ENCODE results near the gene LAMC1.
"Not testable (repeated sequence)": the region's sequence is repeated elsewhere in the genome, so short reads cannot be mapped to it uniquely, and the experiment has no call there.

The LAMC1 gene

DNA sequence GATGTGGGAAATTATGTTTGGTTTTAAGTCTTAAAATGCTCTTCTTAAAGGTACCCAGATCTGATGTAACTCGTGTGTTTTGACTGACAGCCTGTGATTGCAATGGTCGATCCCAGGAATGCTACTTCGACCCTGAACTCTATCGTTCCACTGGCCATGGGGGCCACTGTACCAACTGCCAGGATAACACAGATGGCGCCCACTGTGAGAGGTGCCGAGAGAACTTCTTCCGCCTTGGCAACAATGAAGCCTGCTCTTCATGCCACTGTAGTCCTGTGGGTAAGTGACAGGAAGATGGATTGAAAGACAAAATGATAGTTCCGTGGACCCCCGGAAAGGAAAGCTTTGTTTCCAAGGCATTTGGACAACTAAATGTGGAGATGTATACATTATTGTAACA lies 91.2 kb downstream of the LAMC1 start:
- DNase-seq, result no peak

DNA sequence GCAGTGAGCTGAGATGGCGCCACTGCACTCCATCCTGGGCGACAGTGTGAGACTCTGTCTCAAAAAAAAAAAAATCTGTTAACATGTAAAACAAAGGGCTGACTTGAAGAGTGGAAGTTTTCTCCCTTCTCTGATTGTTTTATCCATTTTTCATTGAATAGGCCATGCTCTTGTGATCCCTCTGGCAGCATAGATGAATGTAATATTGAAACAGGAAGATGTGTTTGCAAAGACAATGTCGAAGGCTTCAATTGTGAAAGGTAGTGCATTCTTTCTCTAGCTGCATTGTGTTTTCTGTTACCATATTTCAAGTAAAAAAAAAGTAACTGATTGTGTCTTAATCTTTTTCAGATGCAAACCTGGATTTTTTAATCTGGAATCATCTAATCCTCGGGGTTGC lies 93.2 kb downstream of the LAMC1 start:
- DNase-seq, result no peak

DNA sequence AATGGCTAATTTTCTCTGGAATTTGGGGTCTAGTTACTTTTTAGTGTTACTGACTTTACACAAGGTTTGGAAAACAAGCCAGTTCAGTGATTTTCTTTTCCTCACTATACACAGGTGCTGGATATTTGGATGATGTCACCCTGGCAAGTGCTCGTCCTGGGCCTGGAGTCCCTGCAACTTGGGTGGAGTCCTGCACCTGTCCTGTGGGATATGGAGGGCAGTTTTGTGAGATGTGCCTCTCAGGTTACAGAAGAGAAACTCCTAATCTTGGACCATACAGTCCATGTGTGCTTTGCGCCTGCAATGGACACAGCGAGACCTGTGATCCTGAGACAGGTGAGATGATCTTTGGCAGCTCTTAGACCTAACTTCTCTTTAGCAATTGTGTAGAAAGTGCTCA lies 98.4 kb downstream of the LAMC1 start:
- DNase-seq, result no peak

DNA sequence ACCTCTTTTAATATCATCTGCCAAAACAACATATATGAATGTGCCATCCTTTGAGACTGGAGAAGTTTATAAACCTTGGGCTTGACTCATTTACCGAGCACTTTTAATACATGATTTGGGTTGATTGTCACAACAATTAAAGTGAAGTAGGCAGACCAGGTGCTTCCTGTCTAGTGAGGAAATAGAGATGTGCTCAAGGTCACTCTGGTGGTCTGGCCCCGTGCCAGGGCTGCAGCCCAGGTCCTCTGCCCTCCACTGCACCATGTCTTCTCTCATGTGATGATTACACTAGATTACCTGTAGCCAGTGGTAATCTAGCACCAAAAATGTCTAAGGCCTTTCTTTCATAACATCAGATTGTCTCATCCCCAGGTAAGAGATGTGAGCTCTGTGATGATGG lies 101.0 kb downstream of the LAMC1 start:
- no peak for DNase-seq

DNA sequence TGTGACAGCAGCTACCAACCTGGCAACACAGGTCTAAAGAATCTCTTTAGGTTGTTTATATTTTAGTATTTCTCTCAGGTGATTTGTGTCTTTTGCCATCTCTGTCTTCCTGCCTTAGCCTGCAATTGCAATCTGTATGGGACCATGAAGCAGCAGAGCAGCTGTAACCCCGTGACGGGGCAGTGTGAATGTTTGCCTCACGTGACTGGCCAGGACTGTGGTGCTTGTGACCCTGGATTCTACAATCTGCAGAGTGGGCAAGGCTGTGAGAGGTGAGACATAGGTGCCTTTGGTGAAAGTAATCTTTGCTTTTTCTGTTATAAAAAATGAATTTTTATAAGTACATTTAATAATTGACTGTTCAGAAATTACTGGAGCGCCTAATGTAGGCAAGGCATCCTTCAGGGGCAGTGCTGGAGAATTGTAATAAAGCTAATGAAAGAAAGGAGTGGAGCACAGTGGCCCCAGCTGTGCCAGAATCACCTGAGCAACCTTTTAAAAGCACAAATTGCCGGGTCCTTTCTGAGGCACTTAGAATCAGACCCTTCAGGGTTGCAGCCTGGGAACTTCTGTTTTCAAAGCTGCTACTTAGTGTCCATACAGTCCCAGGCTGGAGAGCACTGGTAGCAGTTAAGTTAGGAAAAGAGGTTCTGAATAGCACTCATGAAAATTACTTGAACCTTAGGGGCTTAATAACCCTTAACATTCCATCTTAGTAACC lies 102.2 kb downstream of the LAMC1 start:
- DNase-seq, result no peak

DNA sequence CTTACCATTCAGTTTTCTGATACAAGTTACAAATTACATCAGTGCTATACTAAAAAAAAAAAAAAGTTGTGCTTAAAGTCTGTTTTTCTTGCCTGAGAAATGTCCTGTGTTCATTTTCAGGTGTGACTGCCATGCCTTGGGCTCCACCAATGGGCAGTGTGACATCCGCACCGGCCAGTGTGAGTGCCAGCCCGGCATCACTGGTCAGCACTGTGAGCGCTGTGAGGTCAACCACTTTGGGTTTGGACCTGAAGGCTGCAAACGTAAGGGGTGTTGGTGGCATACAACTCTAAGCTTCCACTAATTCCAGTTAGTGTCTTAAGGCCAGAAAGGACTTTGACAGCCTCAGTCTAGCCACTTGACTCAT lies 102.8 kb downstream of the LAMC1 start:
- DNase-seq, result no peak

DNA sequence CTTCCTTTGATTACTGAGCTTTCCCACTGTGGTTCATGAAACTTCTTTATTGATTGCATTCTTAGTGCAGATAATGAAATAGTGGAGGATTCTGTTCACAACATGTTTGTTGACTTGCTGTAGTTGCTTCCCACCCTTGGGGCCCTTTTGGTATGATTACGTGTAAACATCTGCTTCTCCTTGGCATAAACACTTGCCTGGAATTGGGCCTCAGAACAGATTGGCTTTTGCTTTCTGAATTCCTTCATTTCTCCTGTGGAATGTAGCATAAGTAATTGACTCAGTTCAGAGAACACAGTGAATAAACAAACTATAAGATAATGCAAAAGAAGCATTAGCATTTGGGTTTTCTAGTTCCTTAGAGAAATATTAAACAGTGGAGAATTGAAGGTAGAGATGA lies 103.3 kb downstream of the LAMC1 start:
- DNase-seq, result no peak

DNA sequence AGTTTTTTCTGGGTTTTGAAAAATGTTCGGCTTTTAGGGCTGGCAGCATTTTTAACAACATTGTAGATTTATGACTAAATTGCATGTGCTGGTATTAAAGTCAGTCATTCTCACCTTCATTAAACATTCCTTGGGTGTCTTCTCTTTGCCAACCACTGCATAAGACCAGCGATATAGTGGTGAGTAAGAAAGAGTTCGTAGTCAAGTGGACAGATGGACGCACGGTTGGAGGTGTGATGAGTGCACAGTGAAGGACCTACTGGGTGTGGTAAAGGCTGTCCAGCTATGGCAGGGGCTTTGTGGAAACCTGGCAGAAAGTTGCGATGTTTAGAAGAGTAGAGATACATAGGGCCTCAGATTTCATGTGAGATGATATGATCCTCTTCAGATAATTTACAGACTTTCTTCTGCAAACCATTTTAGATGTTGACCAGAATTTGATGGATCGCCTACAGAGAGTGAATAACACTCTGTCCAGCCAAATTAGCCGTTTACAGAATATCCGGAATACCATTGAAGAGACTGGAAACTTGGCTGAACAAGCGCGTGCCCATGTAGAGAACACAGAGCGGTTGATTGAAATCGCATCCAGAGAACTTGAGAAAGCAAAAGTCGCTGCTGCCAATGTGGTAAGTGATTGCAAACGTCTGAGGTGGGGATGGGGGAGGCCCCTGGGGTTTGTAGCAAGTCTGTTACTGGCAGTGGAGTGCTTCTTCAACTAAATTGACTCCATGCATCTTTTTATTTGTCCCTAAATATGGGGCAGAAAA lies 106.9 kb downstream of the LAMC1 start:
- DNase-seq, result no peak

DNA sequence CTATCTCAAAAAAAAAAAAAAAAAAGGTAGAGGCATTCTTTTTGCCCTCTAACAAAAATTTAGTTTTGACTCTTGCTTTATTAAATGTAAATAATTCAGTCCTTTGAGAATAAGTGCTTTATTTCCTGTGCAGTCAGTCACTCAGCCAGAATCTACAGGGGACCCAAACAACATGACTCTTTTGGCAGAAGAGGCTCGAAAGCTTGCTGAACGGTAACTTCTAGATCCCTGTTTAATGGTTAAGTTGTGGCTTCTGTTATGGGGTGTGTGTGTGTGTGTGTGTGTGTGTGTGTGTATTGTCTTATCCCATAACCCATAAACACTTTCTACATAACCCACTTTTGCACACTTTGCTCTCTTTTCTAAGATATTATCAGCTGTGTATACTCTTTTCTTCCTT lies 107.9 kb downstream of the LAMC1 start:
- no peak for DNase-seq

DNA sequence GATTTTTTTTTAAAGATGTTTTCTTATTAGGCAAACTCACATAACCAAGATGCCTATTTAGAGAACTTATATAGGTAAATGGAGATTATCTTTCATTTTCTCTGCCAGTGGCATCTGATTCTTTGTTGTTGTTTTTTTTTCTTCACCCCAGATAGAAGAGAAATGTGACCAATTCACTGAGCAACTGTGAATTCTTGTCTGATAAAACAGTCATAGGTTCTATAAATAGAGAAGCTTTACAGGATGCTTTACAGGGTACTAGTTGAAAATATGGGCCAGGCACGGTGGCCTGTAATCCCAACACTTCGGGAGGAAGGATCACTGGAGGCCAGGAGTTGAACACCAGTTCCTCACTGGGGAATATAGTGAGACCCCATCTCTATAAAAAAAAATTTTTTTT lies 112.1 kb downstream of the LAMC1 start:
- DNase-seq, result no peak

DNA sequence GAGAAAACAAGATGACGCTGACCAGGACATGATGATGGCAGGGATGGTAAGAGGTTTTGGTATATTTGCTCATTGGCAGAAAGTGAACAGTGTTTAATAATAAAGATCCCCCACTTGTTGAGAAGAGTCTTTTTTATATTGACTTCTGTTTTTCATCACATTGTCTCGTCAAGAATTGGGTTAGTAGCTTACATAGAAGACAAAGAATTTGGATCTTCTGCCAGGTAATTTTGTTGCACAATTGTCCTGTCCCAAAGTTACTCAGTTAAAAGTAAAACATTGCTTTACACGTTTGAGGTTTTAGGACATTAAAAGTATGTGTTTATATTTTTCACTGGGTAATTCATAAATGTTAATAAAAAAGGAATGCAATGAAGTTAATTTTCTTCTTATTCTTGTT lies 114.6 kb downstream of the LAMC1 start:
- no peak for DNase-seq

DNA sequence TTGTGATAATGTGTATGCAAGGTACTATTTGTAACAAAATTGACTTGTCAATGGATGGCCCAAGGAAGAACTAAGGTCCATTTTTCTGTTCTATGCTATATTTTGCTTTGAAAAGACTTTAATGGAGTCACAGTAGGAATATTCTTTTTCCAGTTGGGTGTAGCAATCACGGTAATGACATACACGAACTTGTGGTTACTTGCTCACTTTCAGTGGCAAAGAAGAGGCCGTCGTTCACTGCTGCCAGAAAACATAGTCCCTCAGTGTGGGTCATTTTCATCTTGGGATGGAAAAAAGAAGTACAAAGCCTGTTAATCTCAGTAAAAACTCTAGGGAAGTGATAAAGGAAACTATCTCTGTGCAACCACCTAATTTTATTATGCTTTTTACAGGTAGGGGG lies 115.1 kb downstream of the LAMC1 start:
- DNase-seq, result no peak

DNA sequence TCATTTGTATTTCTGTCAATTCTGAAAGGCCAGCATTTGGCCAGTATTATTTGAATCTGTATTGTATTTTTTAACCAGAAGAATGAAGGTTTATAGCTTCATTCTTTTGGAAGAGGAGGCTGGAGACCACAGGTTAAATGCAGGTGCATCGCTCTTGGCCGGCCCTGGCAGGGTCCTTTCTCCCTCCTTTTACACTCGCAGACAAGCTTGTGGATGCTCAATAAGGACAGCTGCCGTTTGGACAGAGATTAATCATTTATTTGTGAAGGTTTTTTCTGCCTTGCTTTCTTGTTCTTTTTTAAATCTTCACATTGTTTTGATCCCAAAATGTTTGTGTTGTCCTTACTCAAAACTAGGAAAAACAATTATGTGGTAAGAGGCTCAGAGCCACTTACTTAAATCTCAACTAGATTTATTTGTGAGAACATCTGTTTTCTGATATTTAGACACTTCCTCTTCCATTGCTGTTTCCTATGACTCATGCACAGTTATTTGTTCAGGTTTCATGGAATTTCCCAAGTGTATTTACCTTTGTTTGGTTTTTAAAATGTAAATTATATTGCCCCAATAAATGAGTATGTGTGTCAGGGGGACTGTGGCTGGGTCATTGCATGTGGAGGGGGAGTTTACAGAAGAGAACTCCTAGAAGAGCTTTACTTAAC lies 116.2 kb downstream of the LAMC1 start:
- DNase-seq, result no peak

DNA sequence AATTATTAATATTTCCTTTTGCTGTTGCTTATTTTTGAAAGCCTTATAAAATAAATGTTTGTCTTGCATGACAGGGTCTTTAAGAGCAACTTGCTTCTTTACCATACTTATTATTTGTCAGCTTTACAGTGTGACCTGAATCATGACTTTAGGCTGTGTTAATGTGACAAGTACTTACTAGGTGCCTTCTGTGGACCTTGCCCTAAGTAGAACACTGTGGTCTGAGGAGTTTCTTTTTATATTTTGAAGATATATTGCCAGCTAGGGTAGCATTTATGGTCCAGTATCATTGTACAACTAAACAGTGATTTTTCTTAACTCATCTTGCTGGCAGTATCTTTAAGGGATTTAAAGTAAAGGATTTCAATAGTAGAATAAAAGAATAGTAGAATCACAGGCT lies 117.4 kb downstream of the LAMC1 start:
- no peak for DNase-seq

DNA sequence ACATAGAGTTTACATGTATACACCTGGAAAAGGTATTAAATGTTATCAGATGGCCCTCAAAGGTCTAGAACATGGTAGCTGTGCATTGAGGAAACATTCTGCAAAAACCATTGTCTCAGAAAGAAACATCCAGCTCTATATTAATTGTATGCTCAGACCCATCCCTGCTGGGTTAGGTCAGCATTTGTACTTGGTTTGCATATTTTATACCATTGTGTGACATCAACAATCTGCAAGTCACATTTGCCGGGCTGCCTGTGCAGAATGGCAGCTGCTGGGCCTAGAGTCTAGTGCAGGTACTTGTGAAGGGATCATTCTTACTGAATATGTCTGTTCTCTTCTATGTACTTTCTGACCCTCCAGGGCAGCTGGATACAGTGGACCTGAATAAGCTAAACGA lies 119.0 kb downstream of the LAMC1 start:
- DNase-seq, result no peak

DNA sequence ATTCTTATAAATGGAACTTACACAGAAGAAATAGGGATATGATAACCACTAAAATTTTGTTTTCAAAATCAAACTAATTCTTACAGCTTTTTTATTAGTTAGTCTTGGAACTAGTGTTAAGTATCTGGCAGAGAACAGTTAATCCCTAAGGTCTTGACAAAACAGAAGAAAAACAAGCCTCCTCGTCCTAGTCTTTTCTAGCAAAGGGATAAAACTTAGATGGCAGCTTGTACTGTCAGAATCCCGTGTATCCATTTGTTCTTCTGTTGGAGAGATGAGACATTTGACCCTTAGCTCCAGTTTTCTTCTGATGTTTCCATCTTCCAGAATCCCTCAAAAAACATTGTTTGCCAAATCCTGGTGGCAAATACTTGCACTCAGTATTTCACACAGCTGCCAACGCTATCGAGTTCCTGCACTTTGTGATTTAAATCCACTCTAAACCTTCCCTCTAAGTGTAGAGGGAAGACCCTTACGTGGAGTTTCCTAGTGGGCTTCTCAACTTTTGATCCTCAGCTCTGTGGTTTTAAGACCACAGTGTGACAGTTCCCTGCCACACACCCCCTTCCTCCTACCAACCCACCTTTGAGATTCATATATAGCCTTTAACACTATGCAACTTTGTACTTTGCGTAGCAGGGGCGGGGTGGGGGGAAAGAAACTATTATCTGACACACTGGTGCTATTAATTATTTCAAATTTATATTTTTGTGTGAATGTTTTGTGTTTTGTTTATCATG lies 120.5 kb downstream of the LAMC1 start:
- DNase-seq, result no peak

DNA sequence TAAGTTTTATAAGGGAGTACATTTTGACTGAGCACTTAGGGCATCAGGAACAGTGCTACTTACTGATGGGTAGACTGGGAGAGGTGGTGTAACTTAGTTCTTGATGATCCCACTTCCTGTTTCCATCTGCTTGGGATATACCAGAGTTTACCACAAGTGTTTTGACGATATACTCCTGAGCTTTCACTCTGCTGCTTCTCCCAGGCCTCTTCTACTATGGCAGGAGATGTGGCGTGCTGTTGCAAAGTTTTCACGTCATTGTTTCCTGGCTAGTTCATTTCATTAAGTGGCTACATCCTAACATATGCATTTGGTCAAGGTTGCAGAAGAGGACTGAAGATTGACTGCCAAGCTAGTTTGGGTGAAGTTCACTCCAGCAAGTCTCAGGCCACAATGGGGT lies 121.5 kb downstream of the LAMC1 start:
- DNase-seq, result no peak

DNA sequence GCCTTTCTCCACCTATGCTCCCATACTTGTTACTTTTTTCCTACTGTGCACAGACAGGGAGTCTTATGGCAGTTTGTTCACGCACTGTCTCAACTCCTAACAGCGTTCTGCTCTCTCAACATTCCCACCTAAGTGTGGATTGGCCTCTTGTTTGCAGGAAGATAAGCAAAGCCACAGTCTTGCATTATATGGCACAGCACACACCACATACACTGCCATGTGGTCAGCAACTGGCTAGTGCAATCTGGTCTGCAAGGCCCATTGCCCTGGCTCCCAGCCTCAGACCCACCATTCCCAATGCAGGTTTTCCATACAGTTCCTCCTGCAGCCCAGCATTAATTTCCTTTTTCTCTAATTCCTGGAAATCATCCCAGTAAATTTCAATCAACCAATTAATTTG lies 124.5 kb downstream of the LAMC1 start:
- DNase-seq, result no peak

DNA sequence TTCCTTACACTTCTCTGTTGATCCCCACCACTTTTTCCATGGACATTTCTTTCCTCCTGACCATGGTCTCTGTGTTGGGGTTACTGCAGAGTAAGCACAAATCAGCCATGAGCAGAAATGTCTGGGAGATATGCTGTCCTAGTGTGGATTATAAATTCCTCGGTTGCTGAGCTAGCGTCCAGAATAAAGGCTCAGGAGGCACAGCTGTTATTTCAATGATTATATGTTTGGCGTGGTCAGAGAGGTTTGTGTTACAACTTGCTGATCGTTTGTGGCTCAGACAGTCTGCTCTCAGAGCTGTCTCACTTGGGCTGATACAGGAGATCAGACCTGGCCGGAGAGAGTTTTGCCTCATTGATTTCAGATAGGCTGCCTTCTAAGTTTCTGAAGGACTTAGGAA lies 125.4 kb downstream of the LAMC1 start:
- DNase-seq, result no peak

DNA sequence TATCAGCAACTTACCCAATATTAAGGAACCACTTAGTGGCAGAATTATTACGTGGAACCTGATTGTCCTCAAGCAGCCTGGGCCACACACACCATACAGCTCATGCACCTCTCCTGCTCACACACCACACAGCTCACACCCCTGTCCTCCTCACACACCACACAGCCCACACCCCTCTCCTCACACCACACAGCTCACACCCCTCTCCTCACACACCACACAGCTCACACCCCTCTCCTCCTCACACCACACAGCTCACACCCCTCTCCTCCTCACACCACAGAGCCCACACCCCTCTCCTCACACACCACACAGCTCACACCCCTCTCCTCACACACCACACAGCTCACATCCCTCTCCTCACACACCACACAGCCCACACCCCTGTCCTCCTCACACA lies 126.1 kb downstream of the LAMC1 start:
- DNase-seq, result no peak

DNA sequence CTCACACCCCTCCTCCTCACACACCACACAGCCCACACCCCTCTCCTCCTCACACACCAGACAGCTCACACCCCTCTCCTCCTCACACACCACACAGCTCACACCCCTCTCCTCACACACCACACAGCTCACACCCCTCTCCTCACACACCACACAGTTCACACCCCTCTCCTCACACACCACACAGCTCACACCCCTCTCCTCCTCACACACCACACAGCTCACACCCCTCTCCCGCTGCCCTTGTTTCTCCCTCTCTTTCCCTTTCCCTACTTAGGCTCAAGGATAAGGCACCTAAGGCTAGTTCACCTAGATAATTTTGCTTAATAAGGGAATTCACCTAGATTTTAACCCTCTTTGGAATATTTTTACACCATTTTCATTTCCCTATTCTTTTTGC lies 126.8 kb downstream of the LAMC1 start:
- DNase-seq, result not testable (repeated sequence)

DNA sequence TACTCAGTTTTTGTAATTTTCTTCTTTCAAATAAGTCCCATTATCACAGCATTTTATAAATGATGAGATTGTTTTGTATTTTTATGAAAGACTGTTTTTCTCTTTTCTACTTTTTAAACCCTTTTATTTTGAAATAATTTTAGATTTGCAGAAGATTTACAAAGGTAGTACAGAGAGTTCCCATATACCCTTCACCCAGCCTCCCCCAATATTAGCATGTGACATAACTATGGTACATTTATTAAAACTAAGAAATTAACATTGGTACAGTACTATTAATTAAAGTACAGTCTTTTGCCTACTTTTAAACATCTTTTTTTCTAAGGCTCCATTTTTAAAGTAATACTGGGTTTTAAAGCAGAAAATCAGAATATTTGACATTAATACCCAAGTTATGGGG lies 127.2 kb downstream of the LAMC1 start:
- no peak for DNase-seq

DNA sequence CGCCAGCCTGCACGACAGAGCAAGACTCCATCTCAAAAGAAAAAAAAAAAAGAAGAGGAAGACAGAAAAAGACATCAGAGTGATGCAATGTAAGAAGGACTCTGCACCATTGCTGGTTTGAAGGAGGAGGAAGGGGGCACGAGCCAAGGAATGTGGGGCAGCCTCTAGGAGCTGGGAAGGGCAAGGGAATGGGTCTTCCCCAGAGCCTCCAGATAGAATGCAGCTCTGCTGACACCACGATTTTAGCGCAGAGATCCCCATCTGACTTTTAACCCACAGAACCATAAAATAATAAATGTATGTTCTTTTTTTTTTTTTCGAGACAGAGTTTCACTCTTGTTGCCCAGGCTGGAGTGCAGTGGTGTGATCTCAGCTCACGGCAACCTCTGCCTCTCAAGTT lies 129.0 kb downstream of the LAMC1 start:
- DNase-seq, result no peak

DNA sequence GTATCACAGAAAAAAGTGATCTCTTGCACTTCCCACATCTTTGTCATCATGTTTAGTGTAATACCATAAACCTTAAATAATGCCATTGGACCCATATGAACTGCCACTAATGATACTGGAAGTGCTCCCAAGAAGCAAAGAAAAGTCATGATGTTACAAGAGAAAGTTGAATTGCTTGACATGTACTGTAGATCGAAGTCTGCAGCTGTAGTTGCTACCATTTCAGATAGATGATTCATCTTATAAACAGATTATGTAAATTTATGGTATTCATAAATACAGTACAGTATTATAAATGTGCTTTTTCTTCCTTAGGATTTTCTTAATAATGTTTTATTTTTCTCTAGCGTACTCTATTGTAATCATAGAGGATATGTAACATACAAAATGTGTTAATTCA lies 132.7 kb downstream of the LAMC1 start:
- DNase-seq, result no peak

Measured in activated CD4-positive, alpha-beta T cell treated with anti-CD3 and anti-CD28 coated beads for 4 hours (primary cell).